Measurements from ENCODE around the gene EPHA3. TPM values are rescaled to one million over a fixed set of nuclear protein-coding genes. Genes with fewer than 3 reads are reported as not detected.

Gene EPHA3
- total RNA-seq, 2 donors from 2014 or later, result 1.3 to 6.0 TPM

DNA sequence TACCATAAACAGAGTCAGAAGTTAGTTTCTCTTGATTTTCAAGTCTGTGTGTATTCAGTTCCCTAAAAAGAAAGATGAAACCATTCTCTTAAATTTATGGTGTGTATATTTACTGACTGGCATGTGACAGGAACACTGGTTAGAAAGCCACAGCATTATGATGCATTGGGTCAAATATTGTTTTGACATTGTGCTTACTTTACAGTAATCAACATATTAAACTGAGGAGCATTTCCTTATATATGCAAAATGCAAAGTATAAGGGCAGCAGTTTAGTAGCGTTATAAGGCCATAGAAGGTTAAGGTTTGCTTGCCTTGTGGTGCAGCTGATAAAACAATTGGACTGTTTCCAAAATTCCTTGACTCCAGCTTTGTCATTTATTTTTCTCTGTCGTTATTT, 72.9 kb downstream of the EPHA3 start:
- no peaks in the 10 kb centered on the region for H3K9me3 ChIP-seq
- H3K4me1 ChIP-seq, result peaks cover 13% of the 10 kb centered on the region
- 3 to 8% methylated on average over 2 of the region's 2 CpGs for WGBS, 2 donors
- no peak overlapping the region for H3K27ac ChIP-seq
- peak; percentile 48 for ATAC-seq
- no peaks in the 10 kb centered on the region for H3K27me3 ChIP-seq
- DNase-seq, result no peak
- H3K36me3 ChIP-seq (replicated peaks in 1 of 2; ENCODE audit: insufficient read depth in 1 of 2, low read depth in 2 of 2), result no peaks in the 10 kb centered on the region
- no peak for TF ChIP-seq POLR2A (IDR thresholded peaks at IDR 0.05)
- intact Hi-C loops (cut with DNase I), result no loop called here
- no peak overlapping the region for H3K4me3 ChIP-seq

DNA sequence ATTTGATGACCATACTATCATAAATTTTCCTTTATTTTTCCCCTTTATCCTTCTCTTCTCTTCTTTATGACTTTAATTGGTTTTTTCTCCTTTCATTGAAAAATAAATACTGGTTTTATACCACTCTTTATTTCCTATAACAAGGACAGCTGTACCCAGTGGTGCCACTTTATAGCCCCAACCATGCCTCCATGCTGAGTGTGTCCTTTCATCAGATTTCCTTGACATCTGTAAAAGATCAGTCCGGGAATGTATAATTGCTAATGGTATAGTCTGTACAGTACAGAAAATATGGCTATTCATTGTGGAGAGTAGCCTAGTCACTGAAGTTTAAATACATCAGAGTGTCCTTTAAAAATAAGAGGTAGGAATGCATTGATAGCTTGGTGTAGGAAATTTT, 74.6 kb downstream of the EPHA3 start:
- no peak overlapping the region for H3K4me3 ChIP-seq
- H3K36me3 ChIP-seq (replicated peaks in 1 of 2; ENCODE audit: insufficient read depth in 1 of 2, low read depth in 2 of 2), result no peaks in the 10 kb centered on the region
- peaks cover 13% of the 10 kb centered on the region for H3K4me1 ChIP-seq
- no peaks in the 10 kb centered on the region for H3K9me3 ChIP-seq
- H3K27me3 ChIP-seq, result no peaks in the 10 kb centered on the region
- DNase-seq, result no peak
- TF ChIP-seq, protein P1, sequence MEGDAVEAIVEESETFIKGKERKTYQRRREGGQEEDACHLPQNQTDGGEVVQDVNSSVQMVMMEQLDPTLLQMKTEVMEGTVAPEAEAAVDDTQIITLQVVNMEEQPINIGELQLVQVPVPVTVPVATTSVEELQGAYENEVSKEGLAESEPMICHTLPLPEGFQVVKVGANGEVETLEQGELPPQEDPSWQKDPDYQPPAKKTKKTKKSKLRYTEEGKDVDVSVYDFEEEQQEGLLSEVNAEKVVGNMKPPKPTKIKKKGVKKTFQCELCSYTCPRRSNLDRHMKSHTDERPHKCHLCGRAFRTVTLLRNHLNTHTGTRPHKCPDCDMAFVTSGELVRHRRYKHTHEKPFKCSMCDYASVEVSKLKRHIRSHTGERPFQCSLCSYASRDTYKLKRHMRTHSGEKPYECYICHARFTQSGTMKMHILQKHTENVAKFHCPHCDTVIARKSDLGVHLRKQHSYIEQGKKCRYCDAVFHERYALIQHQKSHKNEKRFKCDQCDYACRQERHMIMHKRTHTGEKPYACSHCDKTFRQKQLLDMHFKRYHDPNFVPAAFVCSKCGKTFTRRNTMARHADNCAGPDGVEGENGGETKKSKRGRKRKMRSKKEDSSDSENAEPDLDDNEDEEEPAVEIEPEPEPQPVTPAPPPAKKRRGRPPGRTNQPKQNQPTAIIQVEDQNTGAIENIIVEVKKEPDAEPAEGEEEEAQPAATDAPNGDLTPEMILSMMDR (IDR thresholded peaks at IDR 0.05), result no peak
- TF ChIP-seq POLR2A (IDR thresholded peaks at IDR 0.05), result no peak
- no peak overlapping the region for H3K27ac ChIP-seq
- intact Hi-C loops (cut with DNase I), result no loop called here
- WGBS, 2 donors, result 88 to 97% methylated on average over 1 of the region's 1 CpG
- no peak for ATAC-seq

DNA sequence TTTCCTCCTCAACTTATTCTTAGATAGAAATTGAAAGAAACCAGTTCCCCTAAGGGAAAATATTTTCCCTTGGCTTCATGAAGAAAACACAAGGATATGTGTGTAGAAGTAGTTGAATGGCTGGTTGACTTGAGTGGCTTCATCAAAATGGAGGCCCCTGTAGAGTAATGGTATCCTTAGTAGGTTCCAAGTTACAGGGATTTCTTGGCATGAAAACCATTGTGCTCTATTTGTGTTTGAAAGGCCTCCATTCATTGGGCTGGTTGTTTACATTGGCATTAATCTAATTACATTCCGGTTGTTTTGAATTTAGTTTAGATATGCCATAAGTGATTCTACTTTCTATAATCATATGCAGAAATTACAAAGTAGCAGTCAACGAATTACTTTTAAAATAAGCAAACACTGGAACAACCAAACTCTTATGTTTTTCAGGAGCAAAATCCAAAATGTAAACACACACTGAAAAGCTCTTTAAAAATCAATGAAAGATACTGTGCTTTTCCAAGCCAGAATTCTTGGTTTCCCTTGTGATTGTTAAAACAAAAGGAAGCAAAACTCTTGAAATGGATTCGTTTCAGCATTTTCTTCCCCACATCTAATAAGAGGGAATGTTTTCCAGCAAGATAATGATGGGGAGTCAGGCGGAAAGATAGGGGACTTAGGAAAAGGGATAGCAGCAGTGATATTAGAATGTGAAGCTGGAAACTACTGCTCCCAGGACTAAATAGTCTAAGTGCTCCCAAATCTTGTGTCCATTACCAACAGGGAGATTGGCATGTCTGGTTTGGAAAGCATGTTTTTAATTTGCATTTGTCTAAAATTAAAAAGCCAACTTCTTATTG, 77.0 kb downstream of the EPHA3 start:
- intact Hi-C loops (cut with DNase I), result no loop called here
- no peak overlapping the region for H3K4me3 ChIP-seq
- H3K27ac ChIP-seq, result no peak overlapping the region
- WGBS, 2 donors, result 22 to 31% methylated on average over 4 of the region's 4 CpGs
- TF ChIP-seq, protein P1 (IDR thresholded peaks at IDR 0.05), result no peak
- no peak for TF ChIP-seq POLR2A (IDR thresholded peaks at IDR 0.05)
- ATAC-seq (no peak), DNase-seq (no peak)
- no peaks in the 10 kb centered on the region for H3K36me3 ChIP-seq (replicated peaks in 1 of 2; ENCODE audit: insufficient read depth in 1 of 2, low read depth in 2 of 2)
- no peaks in the 10 kb centered on the region for H3K27me3 ChIP-seq
- peaks cover 13% of the 10 kb centered on the region for H3K4me1 ChIP-seq
- no peaks in the 10 kb centered on the region for H3K9me3 ChIP-seq

DNA sequence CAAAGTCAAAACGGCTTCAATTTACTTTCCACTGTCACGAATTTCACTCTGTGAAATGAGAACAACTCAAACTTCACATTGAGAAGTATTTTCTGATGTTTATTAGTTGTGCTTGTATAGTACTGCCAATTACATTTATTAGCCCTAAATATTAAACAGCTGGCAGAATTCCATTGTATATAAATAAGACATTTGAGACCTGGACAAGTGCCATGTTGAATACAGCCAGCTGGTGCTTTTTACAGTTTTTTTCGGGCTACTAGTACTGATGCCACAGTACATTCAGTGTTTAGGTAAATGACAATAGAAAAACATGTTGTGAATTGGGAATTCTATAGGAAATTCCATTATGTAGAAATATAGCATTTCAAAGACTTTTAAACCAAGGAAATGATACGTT, 79.0 kb downstream of the EPHA3 start:
- ATAC-seq (no peak), DNase-seq (no peak)
- 78 to 81% methylated on average over 4 of the region's 4 CpGs for WGBS, 2 donors
- TF ChIP-seq, protein P1 (IDR thresholded peaks at IDR 0.05), result no peak
- TF ChIP-seq POLR2A (IDR thresholded peaks at IDR 0.05), result no peak
- Histone ChIP-seq H3K4me1 (peaks cover 3% of the 10 kb centered on the region), H3K27ac (no peak overlapping the region), H3K9me3 (no peaks in the 10 kb centered on the region), H3K36me3 (replicated peaks in 1 of 2; ENCODE audit: insufficient read depth in 1 of 2, low read depth in 2 of 2) (no peaks in the 10 kb centered on the region), H3K4me3 (no peak overlapping the region), H3K27me3 (no peaks in the 10 kb centered on the region)
- intact Hi-C loops (cut with DNase I), result no loop called here

DNA sequence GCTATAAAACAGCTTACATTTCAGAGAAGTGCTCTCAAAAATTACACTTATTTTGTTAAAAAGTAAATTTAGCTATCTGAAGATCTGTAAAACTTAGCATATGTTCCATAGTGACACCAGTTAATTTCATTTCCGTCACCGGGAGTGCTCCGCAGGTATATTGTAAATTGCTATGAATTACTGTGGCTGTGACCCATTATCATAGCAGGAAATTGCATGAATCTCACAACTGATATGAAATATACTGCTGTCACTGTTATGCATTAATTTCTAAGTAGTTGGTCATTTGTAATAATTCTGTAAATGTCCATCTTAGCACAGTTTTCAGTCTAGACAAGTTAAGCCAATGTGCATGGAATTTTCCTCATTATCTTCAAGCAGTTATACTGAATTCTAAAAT, 91.2 kb downstream of the EPHA3 start:
- no peaks in the 10 kb centered on the region for H3K36me3 ChIP-seq (replicated peaks in 1 of 2; ENCODE audit: insufficient read depth in 1 of 2, low read depth in 2 of 2)
- no peak overlapping the region for H3K4me3 ChIP-seq
- intact Hi-C loops (cut with DNase I), result no loop called here
- TF ChIP-seq POLR2A (IDR thresholded peaks at IDR 0.05), result no peak
- DNase-seq (no peak), ATAC-seq (no peak)
- H3K4me1 ChIP-seq, result no peaks in the 10 kb centered on the region
- H3K27me3 ChIP-seq, result no peaks in the 10 kb centered on the region
- H3K27ac ChIP-seq, result no peak overlapping the region
- no peaks in the 10 kb centered on the region for H3K9me3 ChIP-seq
- WGBS, 2 donors, result 61 to 77% methylated on average over 3 of the region's 3 CpGs

DNA sequence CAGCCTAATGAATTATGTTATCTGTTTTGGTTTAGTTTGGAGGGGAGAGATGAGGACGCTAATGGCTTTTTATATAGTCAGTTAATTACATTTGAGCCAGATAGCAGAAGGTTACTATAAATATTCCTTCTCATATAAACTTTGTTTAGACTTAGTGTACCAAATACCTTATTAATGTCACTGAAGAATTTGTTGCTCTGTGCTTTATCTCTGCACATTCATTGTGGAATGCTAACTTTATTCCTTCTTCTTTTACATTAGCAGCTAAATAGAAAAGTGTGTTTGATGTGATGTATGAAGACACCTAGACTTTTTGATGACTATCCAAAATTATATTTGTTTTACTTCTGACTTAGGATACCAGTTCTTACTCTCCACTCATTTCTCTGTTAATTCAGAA, 105.2 kb downstream of the EPHA3 start:
- ATAC-seq (no peak), DNase-seq (no peak)
- TF ChIP-seq, protein P1 (IDR thresholded peaks at IDR 0.05), result no peak
- TF ChIP-seq POLR2A (IDR thresholded peaks at IDR 0.05), result no peak
- no peak overlapping the region for H3K4me3 ChIP-seq
- H3K27ac ChIP-seq, result no peak overlapping the region
- no peaks in the 10 kb centered on the region for H3K36me3 ChIP-seq (replicated peaks in 1 of 2; ENCODE audit: insufficient read depth in 1 of 2, low read depth in 2 of 2)
- no peaks in the 10 kb centered on the region for H3K27me3 ChIP-seq
- no peaks in the 10 kb centered on the region for H3K4me1 ChIP-seq
- H3K9me3 ChIP-seq, result no peaks in the 10 kb centered on the region
- intact Hi-C loops (cut with DNase I), result no loop called here
- 59 to 65% methylated on average over 1 of the region's 1 CpG for WGBS, 2 donors

Data from body of pancreas (tissue), 4 donors.